Measurements from ENCODE around the gene DHRS13.
"Not testable (repeated sequence)": the region's sequence is repeated elsewhere in the genome, so short reads cannot be mapped to it uniquely, and the experiment has no call there.

The DHRS13 gene

DNA sequence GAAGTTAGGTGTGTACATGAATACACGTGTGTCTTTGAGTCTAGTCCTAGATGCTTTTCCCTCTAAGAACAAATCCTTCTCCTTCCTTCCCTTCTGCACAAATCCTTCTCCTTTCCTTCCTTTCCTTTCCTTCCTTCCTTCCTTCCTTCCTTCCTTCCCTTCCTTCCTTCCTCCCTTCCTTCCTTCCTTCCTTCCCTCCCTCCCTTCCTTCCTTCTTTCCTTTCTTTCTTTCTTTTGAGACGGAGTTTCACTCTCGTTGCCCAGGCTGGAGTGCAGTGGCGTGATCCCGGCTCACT lies 615 bp upstream of the DHRS13 start:
- DNase-seq (ENCODE audit: low read depth in 2 of 2) = not testable (repeated sequence)

DNA sequence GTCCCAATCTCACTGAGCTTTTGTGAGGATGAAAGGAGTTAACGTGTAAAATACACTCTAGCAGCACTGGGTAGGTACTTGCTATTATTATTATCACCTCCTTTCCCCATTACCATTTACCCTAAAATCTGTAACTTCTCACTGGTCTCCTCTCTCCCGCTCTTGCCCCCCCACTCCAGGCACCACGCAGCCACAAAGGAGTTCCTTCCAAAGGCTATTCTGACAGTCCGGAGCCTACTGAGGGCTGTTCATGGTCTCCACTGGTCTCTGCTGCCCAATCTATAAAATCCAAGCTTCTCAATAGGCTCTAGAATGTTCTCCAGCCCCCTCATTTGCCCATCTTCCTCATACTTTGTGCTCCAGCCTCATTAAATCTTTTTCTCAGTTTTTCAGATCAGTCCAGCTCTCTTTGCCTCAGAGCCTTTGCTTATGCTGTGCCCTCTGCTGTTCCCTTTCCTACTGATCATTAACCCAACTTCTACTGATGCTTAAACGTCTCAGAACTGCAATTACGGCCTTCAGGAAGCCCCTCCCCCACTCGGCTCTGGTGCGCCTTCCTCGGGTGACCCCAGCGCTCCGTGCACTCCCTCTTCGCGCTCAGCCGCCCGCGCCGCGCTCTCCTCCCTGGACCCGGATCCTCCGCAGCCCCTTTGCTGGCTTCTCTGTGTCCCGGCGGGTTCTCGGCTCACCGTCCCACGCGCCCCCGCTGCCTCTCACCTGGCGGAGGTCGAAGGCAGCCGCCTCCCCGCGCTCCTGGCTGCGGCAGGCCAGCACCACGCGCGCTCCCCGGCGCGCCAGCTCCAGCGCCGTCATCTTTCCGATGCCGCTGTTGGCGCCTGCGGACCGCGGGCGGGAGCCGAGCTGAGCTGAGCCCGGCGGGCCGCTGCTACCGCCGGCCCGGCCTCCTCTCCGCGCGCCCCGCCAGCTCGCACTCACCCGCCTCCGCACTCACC lies 737 bp downstream of the DHRS13 start:
- peak; percentile 34 to 37 for DNase-seq (ENCODE audit: low read depth in 2 of 2)

DNA sequence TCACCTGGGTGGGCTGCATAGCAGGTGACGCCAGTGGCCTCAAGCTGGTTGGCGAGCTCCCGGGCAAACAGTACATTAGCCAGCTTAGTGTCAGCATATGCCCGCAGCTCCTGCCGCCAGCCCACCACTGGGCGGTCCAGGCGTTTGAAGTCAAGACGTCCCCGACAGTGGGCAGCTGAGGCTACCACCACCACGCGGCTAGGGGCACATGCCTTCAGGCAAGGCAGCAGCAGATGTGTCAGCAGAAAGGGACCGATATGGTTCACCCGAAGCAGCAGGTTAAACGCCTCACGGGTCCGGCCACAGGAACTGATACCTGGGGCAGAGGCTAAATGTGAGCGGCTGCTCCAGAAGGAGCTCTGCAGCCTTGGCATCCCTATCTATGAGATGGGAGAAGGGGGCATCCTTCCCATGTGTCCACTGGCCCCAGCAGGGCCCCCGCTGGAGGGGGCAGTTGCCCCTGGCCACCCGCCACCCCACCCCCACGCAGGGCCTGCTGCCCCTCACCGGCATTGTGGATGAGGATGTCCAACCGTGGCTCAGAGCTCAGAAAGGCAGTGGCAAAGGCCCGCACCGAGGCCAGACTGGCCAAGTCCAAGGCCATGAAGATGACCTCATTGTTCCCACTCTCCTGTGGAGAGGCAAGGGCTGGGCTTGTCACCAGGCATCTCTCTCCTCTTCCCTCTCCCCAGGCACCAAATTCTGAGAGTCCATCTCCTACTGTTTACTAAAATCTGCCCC lies 1.7 kb downstream of the DHRS13 start:
- no peak for DNase-seq (ENCODE audit: low read depth in 2 of 2)

- no peak for DNase-seq (ENCODE audit: low read depth in 2 of 2)
Measured at GRCh38 chr17:28899212-28899815, 3.6 kb downstream of the DHRS13 start.

GRCh38 chr17:28898527-28898955 lies 4.3 kb downstream of the DHRS13 start:
- DNase-seq (ENCODE audit: low read depth in 2 of 2) = no peak

DNA sequence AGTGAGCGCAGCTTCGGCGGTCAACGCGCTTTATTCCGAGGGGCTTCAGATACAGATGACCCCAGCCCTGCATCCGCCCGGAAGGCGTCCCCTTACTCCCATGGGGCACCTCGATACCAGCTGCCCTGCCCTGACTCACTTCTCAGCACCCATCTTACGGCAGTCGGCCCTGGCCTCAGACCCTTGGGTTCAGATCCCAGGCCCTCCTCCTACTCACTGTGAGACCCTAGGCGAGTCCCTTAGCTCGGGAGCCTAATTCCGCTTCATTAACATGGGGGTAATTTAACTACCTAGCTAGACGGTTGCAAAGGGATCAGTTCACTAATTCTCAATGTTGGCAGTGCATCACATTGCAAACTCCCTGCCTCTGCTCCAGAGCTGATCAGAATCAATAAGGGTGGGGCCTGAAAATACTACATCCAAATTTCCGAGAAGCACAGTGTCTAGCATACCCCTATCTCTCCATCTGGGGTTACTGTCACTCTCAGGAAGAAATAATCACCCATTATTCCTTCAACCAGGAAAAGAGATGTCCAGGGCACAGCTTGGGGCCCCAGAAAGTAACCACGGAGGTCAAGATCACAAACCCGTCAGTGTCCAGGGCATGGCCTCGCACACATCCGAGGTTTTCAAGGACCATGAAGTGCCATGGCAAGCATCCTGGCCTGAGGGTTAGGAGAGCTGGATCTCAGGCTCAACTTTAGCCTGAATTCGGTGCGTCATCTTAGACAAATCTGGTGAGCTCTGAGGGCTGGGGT lies 4.9 kb downstream of the DHRS13 start:
- DNase-seq (ENCODE audit: low read depth in 2 of 2) = no peak

DNA sequence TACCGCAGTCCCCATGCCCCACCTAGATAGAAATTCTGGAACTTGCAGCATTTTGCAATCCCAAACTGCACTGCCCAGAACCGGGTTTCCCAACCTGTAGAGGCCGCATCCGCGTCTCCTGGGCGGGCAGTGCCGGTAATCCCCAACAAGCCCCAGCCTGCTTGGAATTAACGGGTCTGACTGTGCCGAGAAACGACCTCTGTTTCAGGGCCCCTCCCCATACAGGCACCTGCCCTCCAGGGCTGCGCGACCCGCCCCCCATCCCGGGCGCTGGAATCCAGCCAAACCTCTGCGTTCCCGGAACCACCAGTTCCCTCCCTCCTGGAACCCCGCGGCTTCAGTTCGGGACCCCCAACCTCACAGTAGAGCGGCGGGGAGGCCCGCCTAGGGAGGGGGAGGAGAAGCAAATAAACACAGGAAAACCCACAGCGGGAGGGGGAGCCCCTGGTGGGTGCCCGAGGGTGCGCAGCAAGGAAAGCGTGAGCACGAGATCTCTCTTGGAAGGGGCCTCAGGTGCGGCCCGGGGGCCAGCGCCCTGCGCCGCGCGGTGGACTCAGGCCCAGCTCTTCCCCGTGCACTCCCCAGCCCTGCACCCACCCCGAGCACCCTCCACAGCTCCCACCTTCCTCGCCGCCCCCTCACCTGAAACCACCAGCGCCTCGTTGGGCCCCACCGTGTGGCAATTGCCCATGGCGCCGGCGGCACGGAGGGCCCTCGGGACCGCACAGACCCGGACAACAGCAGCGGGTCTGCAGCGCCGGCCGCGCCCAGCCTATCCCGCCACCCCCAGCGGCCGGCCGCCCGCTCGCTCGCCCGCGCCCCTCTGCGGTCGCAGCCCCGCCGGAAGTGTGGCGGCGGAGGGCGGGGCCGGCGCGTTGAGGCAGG lies 5.8 kb downstream of the DHRS13 start, which contains the start of gene FLOT2:
TSS of gene FLOT2 (minus strand) at position 850 of the 885 bp plus-strand sequence. CDS start at position 691, 159 bp downstream.
- peak; percentile 38 to 45 for DNase-seq (ENCODE audit: low read depth in 2 of 2)

DNA sequence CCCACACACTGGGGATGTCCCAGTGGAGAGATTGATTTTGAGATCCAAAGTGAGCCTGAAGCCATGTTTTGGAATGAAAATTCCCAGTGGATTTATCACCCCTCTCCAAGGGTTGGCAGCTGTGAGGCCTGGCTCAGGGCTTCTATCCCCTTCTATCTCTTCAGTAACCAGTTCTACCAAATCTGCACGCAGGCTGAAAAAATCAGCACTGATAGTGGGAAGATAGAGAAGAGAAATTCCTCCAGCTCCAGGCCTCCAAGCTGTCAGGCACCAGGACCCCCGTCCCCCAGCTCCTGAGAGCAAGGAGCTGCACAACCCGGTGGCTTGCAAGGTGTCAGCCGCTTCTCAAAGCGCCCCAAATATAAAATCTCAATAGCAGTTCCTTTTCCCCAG lies 6.4 kb downstream of the DHRS13 start:
- DNase-seq (ENCODE audit: low read depth in 2 of 2) = no peak

DNA sequence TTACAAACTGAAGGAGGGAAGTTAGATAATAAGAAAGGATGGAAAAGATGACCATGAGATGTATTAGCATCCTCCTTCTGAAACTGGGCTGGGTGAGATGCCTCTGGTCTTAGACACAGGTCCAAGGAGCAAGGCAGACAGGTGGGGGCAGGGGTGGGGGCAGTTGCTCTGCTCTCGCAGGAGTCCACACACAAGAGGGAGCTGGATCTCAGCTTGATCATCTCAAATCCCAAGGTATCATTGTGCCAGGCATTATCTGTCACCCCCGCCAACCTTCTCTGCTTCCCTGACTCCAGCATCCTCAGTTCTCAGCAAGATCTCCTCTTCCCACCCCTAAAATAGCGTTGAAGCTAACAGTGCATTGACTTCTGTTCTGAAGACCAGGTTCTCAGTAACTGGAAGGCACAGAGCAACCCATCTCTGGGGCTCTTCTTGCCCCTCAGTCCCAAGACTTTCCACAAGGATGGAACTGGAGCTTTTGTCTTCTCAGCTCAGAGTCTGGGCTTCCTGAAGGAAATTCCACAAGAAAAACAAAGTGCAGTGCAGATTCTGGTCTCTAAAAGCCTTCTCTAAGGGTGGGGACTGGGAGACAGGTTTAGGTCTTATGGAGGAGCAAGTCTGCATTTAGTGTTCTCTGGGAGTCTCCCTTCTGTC lies 7.0 kb downstream of the DHRS13 start:
- DNase-seq (ENCODE audit: low read depth in 2 of 2) = no peak

DNA sequence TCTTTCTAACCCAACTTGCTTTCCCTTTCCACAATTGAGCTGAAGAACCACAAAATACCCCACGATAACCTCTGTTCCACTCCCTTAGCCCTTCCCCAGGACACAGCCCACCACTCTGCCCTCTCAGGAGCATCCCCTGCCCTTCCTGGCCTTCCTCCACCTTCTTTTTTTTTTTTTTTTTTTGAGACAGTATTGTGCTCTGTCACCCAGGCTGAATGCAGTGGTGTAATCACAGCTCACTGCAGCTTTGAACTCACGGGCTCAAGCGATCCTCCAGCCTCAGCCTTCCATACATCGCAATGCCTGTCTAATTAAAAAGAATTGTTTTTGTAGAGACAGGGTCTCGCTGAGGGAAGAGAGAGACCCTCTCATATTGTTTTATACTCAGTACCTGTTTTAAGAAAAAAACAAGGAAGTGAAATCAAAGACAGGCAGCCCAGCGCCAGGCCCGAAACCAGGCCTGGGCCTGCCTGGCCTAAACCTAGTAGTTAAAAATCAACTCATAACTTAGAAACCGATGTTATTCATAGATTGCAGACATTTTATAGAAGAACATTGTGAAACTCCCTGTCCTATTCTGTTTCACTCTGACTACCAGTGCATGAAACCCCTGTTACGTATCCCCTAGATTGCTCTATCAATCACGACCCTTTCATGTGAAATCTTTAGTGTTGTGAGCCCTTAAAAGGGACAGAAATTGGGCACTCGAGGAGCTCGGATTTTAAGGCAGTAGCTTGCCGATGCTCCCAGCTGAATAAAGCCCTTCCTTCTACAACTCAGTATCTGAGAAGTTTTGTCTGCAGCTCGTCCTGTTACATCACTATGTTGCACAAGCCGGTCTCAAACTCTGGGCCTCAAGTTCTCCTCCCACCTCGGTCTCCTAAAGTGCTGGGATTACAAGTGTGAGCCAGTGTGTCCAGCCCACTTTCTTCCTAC lies 9.4 kb downstream of the DHRS13 start:
- DNase-seq (ENCODE audit: low read depth in 2 of 2) = peak in 1 of 2 donors; percentile 41

GRCh38 chr17:28892024-28892423 lies 10.9 kb downstream of the DHRS13 start:
- no peak for DNase-seq (ENCODE audit: low read depth in 2 of 2)

DNA sequence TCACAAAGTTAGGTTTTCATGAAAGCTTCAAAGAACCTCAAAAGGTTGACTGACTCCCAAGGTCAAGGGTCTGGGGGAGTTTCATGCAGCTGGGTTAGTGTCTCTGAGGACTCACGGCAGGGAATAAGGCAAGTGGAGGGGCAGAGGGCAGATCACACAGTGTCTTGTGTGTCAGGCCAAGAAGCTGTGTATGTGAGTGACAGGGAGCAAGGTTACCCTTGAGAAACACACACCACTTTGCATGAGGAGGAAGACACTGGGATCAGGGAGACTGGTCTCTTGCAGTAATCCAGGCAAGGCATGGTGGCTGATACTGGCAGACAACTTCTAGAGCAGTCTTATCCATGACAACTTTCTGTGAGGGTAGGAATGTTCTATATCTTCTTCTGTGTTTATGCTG lies 11.7 kb downstream of the DHRS13 start:
- no peak for DNase-seq (ENCODE audit: low read depth in 2 of 2)

- no peak for DNase-seq (ENCODE audit: low read depth in 2 of 2)
Measured at GRCh38 chr17:28889996-28890395, 12.9 kb downstream of the DHRS13 start.

DNA sequence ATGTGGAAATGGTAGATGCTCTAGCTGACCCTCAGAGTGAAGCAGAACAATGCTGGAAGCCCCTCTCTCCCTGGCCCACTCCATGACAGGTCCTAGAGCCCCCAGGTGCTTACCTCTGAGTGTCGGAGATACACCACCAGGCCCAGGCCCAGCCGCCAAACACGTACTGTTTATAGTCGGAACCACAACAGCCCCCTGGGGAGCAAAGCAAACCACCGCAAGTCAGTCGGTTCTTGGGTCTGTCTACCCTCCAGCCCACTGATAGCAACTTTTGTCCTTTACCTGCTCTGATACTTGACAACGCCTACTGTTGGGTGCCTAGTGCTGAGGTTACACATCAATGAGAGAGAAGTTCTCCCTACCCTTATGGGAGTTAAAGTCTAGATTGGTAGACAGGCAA lies 14.0 kb downstream of the DHRS13 start:
- DNase-seq (ENCODE audit: low read depth in 2 of 2) = no peak

- DNase-seq (ENCODE audit: low read depth in 2 of 2) = no peak
Measured at GRCh38 chr17:28887871-28888471, 14.9 kb downstream of the DHRS13 start.

- no peak for DNase-seq (ENCODE audit: low read depth in 2 of 2)
Measured at GRCh38 chr17:28885951-28886350, 16.9 kb downstream of the DHRS13 start.

DNA sequence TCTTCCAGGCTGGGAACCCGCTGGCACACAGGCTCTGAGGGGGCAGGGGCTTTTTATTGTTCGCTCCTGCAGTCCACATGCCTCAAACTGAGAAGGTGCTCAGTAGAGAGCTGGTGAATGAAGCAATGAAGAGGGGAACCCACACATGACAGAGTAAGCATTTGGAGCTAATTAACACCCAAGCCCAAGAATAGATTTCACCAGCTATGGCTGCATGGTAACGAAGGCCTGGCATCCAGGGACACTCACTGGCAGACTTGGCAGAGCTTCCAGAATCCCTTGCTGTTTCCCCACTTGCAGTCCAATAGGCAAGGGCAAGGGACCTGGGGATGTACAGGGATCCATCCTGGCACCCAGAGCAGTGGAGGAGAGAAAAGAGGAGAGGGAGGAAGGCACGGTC lies 17.5 kb downstream of the DHRS13 start:
- DNase-seq (ENCODE audit: low read depth in 2 of 2) = no peak

DNA sequence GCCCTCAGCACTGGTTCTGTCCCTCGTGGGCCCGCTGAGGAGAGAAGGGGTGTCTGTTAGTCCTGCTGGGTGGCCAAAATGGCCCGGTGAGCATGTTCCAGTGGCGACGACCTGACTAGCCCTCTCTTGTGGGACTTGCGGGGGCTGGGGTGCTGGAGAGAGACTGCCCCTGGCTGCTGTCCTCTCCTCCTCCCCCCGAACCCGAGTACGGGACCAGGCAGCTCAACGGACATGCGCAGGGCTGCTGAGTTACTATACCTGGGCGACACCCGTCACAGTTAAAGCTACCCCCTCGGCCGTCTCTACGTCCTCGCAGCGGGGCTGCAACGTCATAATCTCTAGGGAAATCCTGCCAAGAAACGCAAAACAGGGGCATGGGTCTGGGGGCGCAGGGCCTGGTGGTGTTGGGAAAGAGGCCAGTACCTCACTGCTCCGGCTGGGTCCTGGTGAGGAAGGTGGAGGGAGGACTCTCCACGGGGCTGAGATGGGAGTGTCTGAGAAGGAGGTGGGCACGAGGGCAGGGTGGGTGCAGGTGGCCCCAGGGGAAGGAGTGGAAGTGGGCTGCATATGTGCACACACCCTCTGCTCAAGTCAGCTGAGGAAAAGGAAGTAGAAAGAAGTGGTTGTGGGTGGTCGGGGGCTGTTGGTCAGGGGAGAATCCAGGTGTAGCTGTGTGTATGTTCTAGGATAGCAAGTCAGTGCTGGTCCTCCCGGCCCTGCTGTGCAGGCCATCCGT lies 18.7 kb downstream of the DHRS13 start:
- no peak for DNase-seq (ENCODE audit: low read depth in 2 of 2)

All from stimulated activated CD8-positive, alpha-beta memory T cell treated with anti-CD3 and anti-CD28 coated beads, Interleukin-15, amount 100 ng/mL, for 48 hours (primary cell).